Upper lobe of right lung (tissue), 1 donor: Measurements from ENCODE around the gene CILP2. TPM values are rescaled to one million over a fixed set of nuclear protein-coding genes. Genes with fewer than 3 reads are reported as not detected.

Source experiments
- ATAC-seq: fragments of 200-7000 bp; cut with Tn5 transposase; one replicate; pipeline ENCODE4 v1.9.1; 2020; ENCODE audit warnings: mild to moderate bottlenecking, moderate library complexity
- DNase-seq: peaks from one replicate; pipeline ENCODE4 v3.0.0-alpha.2; 2020
- H3K27ac ChIP-seq: fragments of 200-600 bp; one replicate; pipeline ENCODE4 v1.8.0; 2022
- H3K27me3 ChIP-seq: fragments of 200-600 bp; one replicate; pipeline ENCODE4 v1.8.0; 2022; ENCODE audit warnings: mild to moderate bottlenecking
- H3K36me3 ChIP-seq: fragments of 200-600 bp; one replicate; pipeline ENCODE4 v1.8.0; 2022
- H3K4me1 ChIP-seq: fragments of 200-600 bp; one replicate; pipeline ENCODE4 v1.8.0; 2022
- H3K4me3 ChIP-seq: fragments of 200-600 bp; one replicate; pipeline ENCODE4 v1.8.0; 2022; ENCODE audit warnings: mild to moderate bottlenecking
- H3K9me3 ChIP-seq: fragments of 200-600 bp; one replicate; pipeline ENCODE4 v1.8.0; 2022
- CTCF ChIP-seq: fragments of 200-600 bp; IDR thresholded peaks from one replicate; pipeline ENCODE4 v1.8.0; 2022; ENCODE audit warnings: antibody characterized with exemption
- intact Hi-C: fragments of 100-400 bp; cut with DNase I; formaldehyde crosslinking; loops from one replicate; pipeline ENCODE4 v1.11.0; 2022
- total RNA-seq: library from RNA; stranded (reverse); fragmentation: NEBNext Ultra II Directional; extraction: Animal tissue kit (Norgen Biotek cat#: 25700); gene quantifications from one replicate; pipeline ENCODE4 v1.2.1, GENCODE V29; 2021
- donor health status: DM: no; HTN: yes; CAD: no; lungs with severe emphysema.

The CILP2 gene
- total RNA-seq, 1 donor from 2014 or later = 0.41 TPM

GRCh38 chr19:19505669-19506326 is 32.3 kb upstream of the CILP2 start:
- ATAC-seq (no peak), DNase-seq (no peak)
- Histone ChIP-seq H3K27ac (no peak overlapping the region), H3K36me3 (peaks cover 64% of the 10 kb centered on the region), H3K9me3 (no peaks in the 10 kb centered on the region), H3K4me3 (no peak overlapping the region), H3K4me1 (no peaks in the 10 kb centered on the region), H3K27me3 (no peaks in the 10 kb centered on the region)
- no peak for TF ChIP-seq CTCF
- intact Hi-C loops = no loop called here

GRCh38 chr19:19506592-19506991 is 31.5 kb upstream of the CILP2 start:
- no peak for ATAC-seq
- H3K27ac ChIP-seq = no peak overlapping the region
- peaks cover 56% of the 10 kb centered on the region for H3K36me3 ChIP-seq
- intact Hi-C loops = no loop called here
- H3K4me1 ChIP-seq = no peaks in the 10 kb centered on the region
- no peak for DNase-seq
- no peak for TF ChIP-seq CTCF
- no peaks in the 10 kb centered on the region for H3K9me3 ChIP-seq
- H3K4me3 ChIP-seq = no peak overlapping the region
- H3K27me3 ChIP-seq = no peaks in the 10 kb centered on the region

- Histone ChIP-seq H3K4me3 (no peak overlapping the region), H3K27me3 (no peaks in the 10 kb centered on the region), H3K36me3 (peaks cover 49% of the 10 kb centered on the region), H3K4me1 (no peaks in the 10 kb centered on the region), H3K9me3 (no peaks in the 10 kb centered on the region), H3K27ac (no peak overlapping the region)
- ATAC-seq (no peak), DNase-seq (no peak)
- TF ChIP-seq CTCF = no peak
- intact Hi-C loops = no loop called here
Measured at GRCh38 chr19:19507354-19507753, 30.7 kb upstream of the CILP2 start.

- H3K27ac ChIP-seq = no peak overlapping the region
- H3K4me1 ChIP-seq = no peaks in the 10 kb centered on the region
- intact Hi-C loops = no loop called here
- no peak overlapping the region for H3K4me3 ChIP-seq
- ATAC-seq = no peak
- no peaks in the 10 kb centered on the region for H3K27me3 ChIP-seq
- no peaks in the 10 kb centered on the region for H3K9me3 ChIP-seq
- peaks cover 40% of the 10 kb centered on the region for H3K36me3 ChIP-seq
- no peak for TF ChIP-seq CTCF
- DNase-seq = no peak
Measured at GRCh38 chr19:19508217-19508616, 29.8 kb upstream of the CILP2 start.

GRCh38 chr19:19510432-19510831 is 27.6 kb upstream of the CILP2 start:
- no peak for TF ChIP-seq CTCF

GRCh38 chr19:19513682-19514081 is 24.4 kb upstream of the CILP2 start:
- no peak for TF ChIP-seq CTCF

More at GRCh38 chr19:19510432-19510831, 27.6 kb upstream of the CILP2 start:
- intact Hi-C loops = no loop called here
- no peak overlapping the region for H3K27ac ChIP-seq
- H3K27me3 ChIP-seq = no peaks in the 10 kb centered on the region
- H3K9me3 ChIP-seq = no peaks in the 10 kb centered on the region
- no peaks in the 10 kb centered on the region for H3K4me1 ChIP-seq
- ATAC-seq = no peak
- no peak for DNase-seq
- H3K4me3 ChIP-seq = no peak overlapping the region
- peaks cover 21% of the 10 kb centered on the region for H3K36me3 ChIP-seq

More at GRCh38 chr19:19513682-19514081, 24.4 kb upstream of the CILP2 start:
- peaks cover 11% of the 10 kb centered on the region for H3K4me1 ChIP-seq
- no peak overlapping the region for H3K27ac ChIP-seq
- no peak overlapping the region for H3K4me3 ChIP-seq
- no peaks in the 10 kb centered on the region for H3K27me3 ChIP-seq
- ATAC-seq (no peak), DNase-seq (no peak)
- H3K36me3 ChIP-seq = no peaks in the 10 kb centered on the region
- H3K9me3 ChIP-seq = no peaks in the 10 kb centered on the region
- intact Hi-C loops = no loop called here
